HepG2 (cell line): ENCODE measurements around the gene C1GALT1. TPM values are rescaled to one million over a fixed set of nuclear protein-coding genes. Genes with fewer than 3 reads are reported as not detected.

Source experiments
- ATAC-seq: fragments of 200-7000 bp; cut with Tn5 transposase; 3 replicates; pipeline ENCODE4 v1.9.1; 2020; ENCODE audit warnings: mild to moderate bottlenecking, moderate library complexity
- BruUV-seq: library from RNA; stranded (reverse); fragments of 400-500 nt; replicated peaks from 2 replicates; lab custom pipeline; 2021; lab: Mats Ljungman, UMichigan
- CTCF ChIA-PET: fragments of 300-600 bp; formaldehyde crosslinking; extraction: SDS; loops from one replicate; lab custom pipeline; 2021; ENCODE audit warnings: low total read pairs, inconsistent platforms, low intra/inter-chr PET ratio; lab: Yijun Ruan, JAX
- POLR2A ChIA-PET: fragments of 350-600 bp; sonication (Branson Sonifier 250); formaldehyde crosslinking; loops from one replicate; lab custom pipeline; 2020; ENCODE audit warnings: antibody characterized with exemption, inconsistent platforms; lab: Yijun Ruan, JAX
- DNase-seq: peaks from one replicate; pipeline ENCODE4 v3.0.0-alpha.2; 2015; ENCODE audit warnings: low spot score
- FAIRE-seq: peaks from 3 replicates; lab custom pipeline; 2011; peaks lifted over from hg19 to GRCh38; lab: Jason Lieb, UNC
- H2AFZ ChIP-seq: one replicate; pipeline ENCODE4 v1.6.1; 2011; ENCODE audit warnings: low read length, inconsistent platforms
- H3K27ac ChIP-seq: fragments of 300-600 bp; 3 replicates; pipeline ENCODE4 v1.8.0; 2011; ENCODE audit warnings: mixed run types, mild to moderate bottlenecking, mixed read lengths, low read length, inconsistent platforms; ENCODE audit not compliant: insufficient read depth; ENCODE audit errors: extremely low read length
- H3K27me3 ChIP-seq, 2 experiments: fragments of 200-600 bp in 1 of 2; 2 replicates in 1 of 2; 3 replicates in 1 of 2; pipeline versions ENCODE4 v1.6.0 to v1.8.0; 2011; ENCODE audit warnings: low read length in 2 of 2, mild to moderate bottlenecking in 2 of 2, moderate library complexity in 2 of 2, inconsistent platforms in 1 of 2; ENCODE audit not compliant: insufficient read depth in 2 of 2, control insufficient read depth in 1 of 2
- H3K36me3 ChIP-seq, 2 experiments: fragments of 200-600 bp in 1 of 2; replicated peaks in 1 of 2; 2 replicates in 1 of 2; 3 replicates in 1 of 2; pipeline versions ENCODE4 v1.5.1 to v1.8.0; 2011; ENCODE audit warnings: low read length in 2 of 2, inconsistent platforms in 1 of 2; ENCODE audit not compliant: insufficient read depth in 2 of 2, control insufficient read depth in 1 of 2
- H3K4me1 ChIP-seq: 2 replicates; pipeline ENCODE4 v1.5.1; 2012; ENCODE audit warnings: low read length, inconsistent platforms; ENCODE audit not compliant: insufficient read depth
- H3K4me2 ChIP-seq: 2 replicates; pipeline ENCODE4 v1.6.0; 2011; ENCODE audit warnings: low read depth, low read length, inconsistent platforms
- H3K4me3 ChIP-seq, 3 experiments: fragments of 200-600 bp in 1 of 3; sonication (generic), shearing (Covaris generic) in 1 of 3; replicated peaks in 1 of 3; 2 replicates each; pipeline ENCODE4 v1.5.1; 2011 to 2016; ENCODE audit warnings: low read length in 3 of 3, inconsistent platforms in 2 of 3, low read depth in 2 of 3, mild to moderate bottlenecking in 2 of 3, control low read depth in 1 of 3, mixed read lengths in 1 of 3; ENCODE audit not compliant: insufficient read depth in 1 of 3
- H3K79me2 ChIP-seq: one replicate; pipeline ENCODE4 v1.6.1; 2011; ENCODE audit warnings: low read length, inconsistent platforms; ENCODE audit not compliant: insufficient read depth
- H3K9ac ChIP-seq: 2 replicates; pipeline ENCODE4 v1.6.0; 2011; ENCODE audit warnings: mild to moderate bottlenecking, low read depth, low read length, inconsistent platforms; ENCODE audit not compliant: insufficient read depth
- H3K9me3 ChIP-seq: 2 replicates; pipeline ENCODE4 v1.5.1; 2012; ENCODE audit warnings: mild to moderate bottlenecking, low read length
- H4K20me1 ChIP-seq: 2 replicates; pipeline ENCODE4 v1.6.0; 2011; ENCODE audit warnings: inconsistent platforms, mild to moderate bottlenecking, low read length, moderate library complexity; ENCODE audit not compliant: insufficient read depth
- ASH2L ChIP-seq: fragments of 300-600, 200-600 bp; sonication (generic); IDR thresholded peaks from 2 replicates; pipeline ENCODE4 v1.7.0; 2017; ENCODE audit warnings: low read depth, mild to moderate bottlenecking, moderate library complexity, mixed read lengths, low read length; ENCODE audit not compliant: insufficient read length
- DRAP1 ChIP-seq: IDR thresholded peaks from 2 replicates; pipeline ENCODE4 v1.6.1; 2016; ENCODE audit warnings: missing genetic modification reagents, missing compliant biosample characterization
- GTF3A ChIP-seq: sonication (generic); formaldehyde crosslinking; conservative IDR thresholded peaks from 2 replicates; pipeline ENCODE4 v1.4.0; 2020; ENCODE audit warnings: mild to moderate bottlenecking, missing genetic modification reagents
- NFE2 ChIP-seq: sonication (generic); formaldehyde crosslinking; IDR thresholded peaks from 2 replicates; pipeline ENCODE4 v1.4.0; 2020; ENCODE audit warnings: missing genetic modification reagents
- TBL1XR1 ChIP-seq: fragments of 150-350 bp; IDR thresholded peaks from 2 replicates; pipeline ENCODE4 v1.6.1; 2014; ENCODE audit warnings: borderline replicate concordance, low read length; ENCODE audit not compliant: partially characterized antibody
- ZBTB40 ChIP-seq, 2 experiments: fragments of 450-650 bp in 1 of 2; sonication (generic) in 1 of 2; formaldehyde crosslinking in 1 of 2; IDR thresholded peaks; 2 replicates each; pipeline versions ENCODE4 v1.6.1 to v1.8.0; 2016 to 2022; ENCODE audit warnings: antibody characterized with exemption in 1 of 2, mild to moderate bottlenecking in 1 of 2, missing genetic modification reagents in 1 of 2
- ZNF101 ChIP-seq: sonication (generic); formaldehyde crosslinking; IDR thresholded peaks from 2 replicates; pipeline ENCODE4 v1.4.0; 2020; ENCODE audit warnings: mild to moderate bottlenecking, low read depth, missing genetic modification reagents, borderline replicate concordance
- ZNF235 ChIP-seq: sonication (generic); formaldehyde crosslinking; IDR thresholded peaks from 2 replicates; pipeline ENCODE4 v1.8.1; 2023; ENCODE audit warnings: mild to moderate bottlenecking, missing genetic modification reagents, borderline replicate concordance
- ZNF337 ChIP-seq: sonication (generic); formaldehyde crosslinking; IDR thresholded peaks from 2 replicates; pipeline ENCODE4 v1.5.1; 2020; ENCODE audit warnings: missing genetic modification reagents, low read depth, mild to moderate bottlenecking, borderline replicate concordance
- WGBS: methylation state at CpG from one replicate; pipeline ENCODE4 v1.1.6; 2017; ENCODE audit warnings: low lambda C conversion rate; 5-methylcytosine and 5-hydroxymethylcytosine counted together
- in situ Hi-C: cut with HindIII; loops from 2 replicates; pipeline ENCODE4 v1.10.0; 2017; ENCODE audit warnings: low pct_unique_long_range_greater_than_20kb; ENCODE audit not compliant: extremely low pct_ligation_motif_present
- intact Hi-C: fragments of 100-400 bp; cut with micrococcal nuclease; formaldehyde crosslinking; loops from one replicate; pipeline ENCODE4 v1.10.0; 2022; ENCODE audit not compliant: unreplicated experiment
- polyA plus RNA-seq, 8 experiments: library from polyadenylated mRNA; depleted of rRNA in 3 of 8; stranded (reverse) in 7 of 8; unstranded in 1 of 8; fragments of >200 nt; fragmentation: Illumina TruSeq in 4 of 8; extraction: Trizol in 4 of 8; gene quantifications; 2 replicates each; pipeline versions ENCODE4 v1.2.1 to v1.2.3, GENCODE V29; 2011 to 2016; ENCODE audit warnings: low read depth in 4 of 8, missing spikeins in 1 of 8, mixed read lengths in 1 of 8; ENCODE audit not compliant: insufficient read depth in 1 of 8
- total RNA-seq, 5 experiments: library from RNA; depleted of rRNA; stranded (reverse); fragments of >200 nt; fragmentation: Illumina TruSeq; extraction: Trizol; gene quantifications; 2 replicates each; pipeline ENCODE4 v1.2.3, GENCODE V29; 2016; ENCODE audit warnings: low read depth in 1 of 5

C1GALT1 gene
- total and polyA plus RNA-seq, 2 of the 13 experiments (the other 11 are each of a cell fraction or from before 2014, with no cell fraction given), result 57.1 to 65.9 TPM

DNA sequence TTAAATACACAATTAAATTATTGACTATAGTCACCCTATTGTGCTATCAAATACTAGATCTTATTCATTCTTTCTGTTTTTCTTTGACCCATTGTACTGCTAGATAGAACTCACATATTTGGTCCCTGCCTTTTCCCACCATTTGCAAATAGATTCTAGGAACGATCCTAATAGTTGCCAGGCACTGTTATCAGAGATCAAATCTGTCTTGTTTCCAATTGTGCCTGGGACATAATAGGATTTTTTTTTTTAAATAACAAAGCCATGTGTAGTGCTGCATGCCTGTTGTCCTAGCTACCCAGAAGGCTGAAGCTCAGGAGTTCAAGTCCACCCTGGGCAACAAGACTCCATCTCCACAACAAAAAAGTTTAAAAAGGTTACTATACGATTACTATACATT is 72.0 kb downstream of the C1GALT1 start:
- Histone ChIP-seq H3K9me3 (no peaks in the 10 kb centered on the region), H2AFZ (no peak overlapping the region), H3K79me2 (no peaks in the 10 kb centered on the region), H3K27me3 (no peaks in the 10 kb centered on the region), H3K36me3 (peaks cover 1 to 5% of the 10 kb centered on the region in 2 experiments; a peak in 3 of 5 replicates), H3K27ac (no peak overlapping the region), H3K4me3 (no peak overlapping the region), H3K4me2 (no peak overlapping the region), H3K4me1 (peaks cover 20% of the 10 kb centered on the region), H3K9ac (no peak overlapping the region), H4K20me1 (0 out of 2 replicates have a peak, but pooled peaks cover 2% of the 10 kb centered on the region)
- POLR2A ChIA-PET, result no interaction called here
- CTCF ChIA-PET, result no interaction called here
- intact Hi-C loops, result no loop called here
- no peak for DNase-seq
- in situ Hi-C loops, result no loop called here
- FAIRE-seq, result no peak
- whole genome bisulfite sequencing, result 91% methylated on average over 2 of the region's 2 CpGs
- ATAC-seq, result no peak
- no TSS peak for BruUV-seq
- TF ChIP-seq ZNF235 (no peak), ZNF101 (CRISPR knock-in tag) (no peak), ASH2L (no peak), ZNF337 (CRISPR knock-in tag) (no peak), NFE2 (CRISPR knock-in tag) (no peak), DRAP1 (no peak), GTF3A (CRISPR knock-in tag) (no peak), ZBTB40 (IDR thresholded peaks at IDR 0.05) (no peak), ZBTB40 (CRISPR knock-in tag; IDR thresholded peaks at IDR 0.05) (no peak), TBL1XR1 (no peak)
